GM18907 (cell line): ENCODE data around the gene TNFRSF13B.

ENCODE experiments used
- ATAC-seq: cut with Tn5 transposase; IDR thresholded peaks from one replicate; pipeline ENCODE4 v1.9.1; 2021; ENCODE audit warnings: mild to moderate bottlenecking, moderate library complexity; ENCODE audit not compliant: unreplicated experiment

Gene TNFRSF13B

DNA sequence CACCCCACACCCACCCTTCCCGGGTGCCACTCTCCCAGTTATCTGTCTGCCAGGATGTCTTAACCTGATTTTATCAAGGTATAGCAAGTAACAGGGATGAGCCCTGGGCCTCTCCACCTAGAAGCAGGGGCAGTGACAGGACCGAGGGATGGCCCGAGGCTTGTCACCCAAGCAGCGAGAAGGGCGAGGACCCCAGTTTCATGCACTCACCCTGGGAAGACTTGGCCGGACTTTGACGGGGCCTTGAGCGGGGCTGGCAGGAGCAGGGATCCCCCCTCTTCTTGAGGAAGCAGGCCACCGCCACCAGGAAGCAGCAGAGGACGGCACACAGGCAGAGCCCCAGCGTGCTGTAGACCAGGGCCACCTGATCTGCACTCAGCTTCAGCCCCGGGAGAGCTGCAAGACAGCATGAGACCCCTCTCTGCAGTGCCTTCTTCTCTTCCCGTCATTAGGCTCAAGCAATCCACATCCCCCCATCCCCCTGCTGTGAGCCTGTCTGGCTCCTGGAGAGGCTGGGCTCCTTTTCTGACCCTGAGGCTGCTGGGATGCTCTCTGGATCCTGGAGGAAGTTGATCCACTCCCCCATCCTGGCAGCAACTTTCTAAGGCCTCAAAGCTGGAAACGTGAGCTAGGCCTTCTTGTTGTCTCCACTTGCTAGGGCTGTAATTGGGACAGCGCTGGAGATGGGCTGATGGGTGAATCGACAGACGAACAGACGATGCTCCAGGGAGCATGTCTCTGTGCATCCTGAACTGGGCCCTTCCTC is 31.6 kb downstream of the TNFRSF13B start:
- ATAC-seq, result no peak

DNA sequence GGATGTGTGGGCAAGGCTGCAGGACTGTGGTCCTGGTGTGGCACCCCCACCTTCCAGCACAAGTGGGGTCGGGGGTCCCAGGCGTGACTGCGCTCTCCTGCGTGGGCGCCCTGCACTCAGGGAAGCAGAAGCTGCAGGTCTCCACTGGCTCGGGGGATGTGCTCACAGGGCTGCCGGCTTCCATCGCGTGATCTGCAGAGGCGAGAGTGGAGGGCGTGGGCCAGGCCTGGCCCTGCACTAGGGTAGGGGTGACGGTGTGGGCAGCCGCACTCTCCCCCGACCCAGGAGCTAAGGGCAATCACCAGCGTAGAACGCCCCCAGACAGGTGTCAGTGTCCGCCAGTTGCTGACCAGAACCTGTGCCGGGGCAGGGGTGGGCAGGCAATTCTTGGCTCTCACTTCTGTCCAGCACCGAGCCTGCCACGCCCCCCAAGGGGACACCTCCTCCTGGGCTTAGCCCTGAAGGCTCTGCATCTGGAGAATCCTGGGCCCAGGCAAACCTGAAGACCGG is 32.3 kb downstream of the TNFRSF13B start:
- no peak for ATAC-seq

DNA sequence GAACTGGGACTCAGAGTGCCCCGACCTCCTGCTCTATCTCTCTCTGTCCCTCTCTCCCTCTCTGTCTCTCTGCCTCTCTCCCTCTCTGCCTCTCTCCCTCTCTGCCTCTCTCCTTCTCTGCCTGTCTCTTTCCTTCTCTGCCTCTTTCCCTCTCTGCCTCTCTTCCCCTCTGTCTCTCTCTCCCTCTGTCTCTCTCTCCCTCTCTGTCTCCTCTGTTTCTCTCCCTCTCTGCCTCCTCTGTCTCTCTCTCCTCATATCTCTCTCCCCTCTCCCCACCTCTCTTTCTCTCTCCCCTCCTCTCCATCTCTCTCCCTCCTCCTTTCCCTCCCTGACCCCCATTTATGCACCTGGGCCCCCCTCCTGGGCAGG is 32.7 kb downstream of the TNFRSF13B start:
- no peak for ATAC-seq

DNA sequence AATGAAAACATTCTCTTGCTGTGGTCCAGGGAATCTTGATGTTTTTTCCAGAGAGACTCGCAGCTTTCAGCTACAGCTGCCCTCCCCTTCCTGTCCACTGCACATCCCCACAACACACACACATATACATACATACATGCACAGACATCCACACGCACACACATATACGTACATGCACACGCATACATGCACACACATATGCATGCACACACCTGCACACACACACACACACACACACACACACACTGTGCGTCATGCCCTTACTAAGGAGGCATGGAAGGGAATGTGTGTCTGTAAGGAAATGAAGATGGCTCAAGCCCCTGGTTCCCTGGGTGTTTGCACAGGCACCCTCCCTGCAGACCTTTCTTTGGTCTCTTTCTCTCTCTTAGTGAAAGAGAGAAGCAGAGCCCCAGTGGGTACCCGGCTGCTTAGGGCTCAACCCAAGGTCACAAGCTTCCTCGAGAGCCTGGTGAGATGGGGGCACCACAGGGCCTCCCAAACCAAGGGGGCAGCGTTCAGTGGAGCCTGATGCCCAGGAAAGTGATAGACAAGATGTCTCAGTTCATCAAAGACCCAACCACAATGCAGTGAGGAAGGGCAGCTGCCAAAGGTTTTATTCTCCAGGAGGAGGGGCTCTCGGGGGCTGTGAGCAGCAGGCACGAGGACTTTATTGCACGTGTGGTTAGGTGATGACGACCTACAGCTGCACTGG is 33.3 kb downstream of the TNFRSF13B start:
- no peak for ATAC-seq

DNA sequence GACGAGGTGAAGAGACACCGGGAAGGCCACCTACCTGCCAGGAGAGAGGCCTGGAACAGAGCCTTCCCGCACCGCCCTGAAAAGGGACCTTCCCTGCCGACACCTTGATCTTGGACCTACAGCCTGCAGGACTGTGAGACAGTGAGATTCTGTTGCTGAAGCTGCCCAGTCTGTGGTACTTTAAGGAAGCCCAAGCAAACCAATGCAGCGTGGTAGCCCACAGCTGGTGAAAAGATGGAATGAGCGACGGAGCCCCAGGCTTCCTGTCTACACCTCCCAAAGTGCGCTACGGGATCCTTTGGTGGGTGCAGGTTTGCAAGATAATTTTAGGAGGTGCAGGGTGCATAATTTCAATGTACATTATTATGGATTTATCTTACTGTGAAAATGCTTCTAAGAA is 33.9 kb downstream of the TNFRSF13B start:
- no peak for ATAC-seq

DNA sequence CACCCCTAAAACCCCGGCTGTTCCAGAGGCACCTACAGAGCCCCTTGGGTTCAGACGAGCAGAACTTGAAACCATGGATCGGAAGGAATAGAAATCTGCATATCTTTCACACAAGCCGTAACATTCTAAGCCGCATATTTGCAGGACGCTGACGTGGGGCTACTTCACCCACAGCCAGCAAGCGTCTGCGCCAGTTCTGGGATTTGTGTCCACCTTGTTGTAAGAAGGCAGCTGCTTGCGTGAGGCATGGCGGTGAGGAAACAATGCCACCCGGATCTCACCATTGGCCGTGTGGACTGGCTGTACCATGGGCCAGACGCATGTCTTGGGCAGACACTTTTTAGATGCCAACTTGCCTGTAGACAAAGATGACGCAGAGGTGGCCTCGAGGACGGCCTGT is 34.5 kb downstream of the TNFRSF13B start:
- ATAC-seq, result no peak

DNA sequence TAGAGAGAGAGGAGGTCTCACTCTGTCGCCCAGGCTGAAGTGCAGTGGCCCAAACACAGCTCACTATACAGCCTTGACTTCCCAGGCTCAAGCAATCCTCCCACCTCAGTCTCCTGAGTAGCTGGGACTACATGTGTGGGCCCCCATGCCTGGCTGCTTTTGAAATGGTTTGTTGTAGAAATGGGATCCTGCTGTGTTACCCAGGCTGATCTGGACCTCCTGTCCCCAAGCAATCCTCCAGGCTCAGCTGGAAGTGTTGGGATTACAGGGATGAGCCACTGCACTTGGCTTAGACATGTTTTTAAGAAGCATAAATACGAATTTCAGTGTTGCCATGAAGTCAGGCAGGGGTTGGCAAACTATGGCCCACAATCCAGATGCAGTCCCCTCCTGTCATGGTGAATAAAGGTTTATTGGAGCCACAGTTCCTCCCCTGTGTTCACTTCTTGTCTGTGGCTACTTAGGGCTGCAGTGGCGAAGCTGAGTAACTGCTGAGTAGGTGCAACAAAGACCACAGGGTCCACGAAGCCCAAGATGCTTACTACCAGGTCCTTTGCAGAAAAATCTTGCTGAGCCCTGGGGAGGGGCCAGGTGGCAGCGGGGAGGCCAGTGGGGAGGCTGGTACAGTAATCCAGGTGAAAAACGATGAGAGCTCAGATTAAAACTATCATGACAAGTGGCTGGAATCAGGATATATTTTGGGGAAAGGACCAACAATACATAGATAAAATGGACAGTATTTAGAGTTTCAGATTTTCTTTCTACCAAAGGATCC is 35.2 kb downstream of the TNFRSF13B start:
- no peak for ATAC-seq

DNA sequence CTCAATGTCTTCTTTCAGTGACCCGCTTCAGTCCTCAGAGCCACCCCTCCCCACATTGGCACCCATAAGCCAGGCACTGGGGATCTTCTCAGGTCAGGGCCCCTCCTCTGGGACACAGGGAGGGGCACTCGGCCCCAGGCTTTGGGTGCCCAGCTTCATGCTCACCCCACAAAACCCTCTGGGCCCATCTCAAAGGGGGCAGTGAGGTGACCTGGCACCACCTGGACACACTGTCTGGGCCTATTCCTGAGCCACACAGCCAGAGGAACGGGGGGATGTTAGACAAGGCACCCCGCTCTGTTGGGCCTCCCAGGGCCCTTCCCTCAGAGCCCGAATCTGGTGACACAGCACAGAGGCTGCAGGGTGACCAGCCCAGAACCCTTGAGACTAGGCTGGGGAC is 36.1 kb downstream of the TNFRSF13B start:
- no peak for ATAC-seq

DNA sequence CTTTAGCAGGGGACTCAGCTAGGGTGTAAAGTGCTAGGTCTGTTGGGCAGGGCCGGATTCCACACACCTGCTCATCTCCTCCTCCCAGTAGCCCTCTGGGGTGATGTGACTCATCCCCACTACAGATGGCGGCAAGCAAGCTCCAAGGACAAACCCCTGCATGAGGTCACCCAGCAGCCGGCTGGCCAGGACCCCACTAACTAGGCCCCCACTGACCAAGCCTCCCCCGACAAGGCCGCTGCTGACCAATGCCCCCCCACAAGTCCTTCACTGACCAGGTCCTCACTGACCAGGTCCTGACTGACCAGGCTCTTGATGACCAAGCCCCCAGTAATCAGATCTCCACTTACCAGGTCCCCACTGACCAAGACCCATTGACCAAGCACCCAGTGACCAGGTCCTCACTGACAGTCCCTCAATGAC is 36.7 kb downstream of the TNFRSF13B start:
- no peak for ATAC-seq

DNA sequence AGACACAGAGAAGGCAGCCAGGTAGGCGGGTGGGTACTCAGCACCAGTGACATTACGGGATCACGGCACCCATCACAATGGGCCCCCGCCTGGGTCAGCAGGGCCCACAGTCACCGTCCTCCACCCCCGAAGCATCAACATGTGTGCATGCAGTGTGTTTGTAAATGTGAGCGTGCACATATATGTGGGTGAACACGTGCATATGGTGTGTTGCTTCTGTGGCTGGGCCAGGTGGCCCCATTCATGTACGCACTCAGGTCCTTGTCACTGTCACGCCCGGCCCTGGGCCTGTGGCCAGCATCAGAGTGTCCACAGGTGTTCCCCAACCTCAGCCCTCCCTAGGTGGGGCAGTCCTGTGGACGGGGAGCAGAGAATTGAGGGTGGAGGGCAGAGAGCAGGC is 37.1 kb downstream of the TNFRSF13B start:
- no peak for ATAC-seq

DNA sequence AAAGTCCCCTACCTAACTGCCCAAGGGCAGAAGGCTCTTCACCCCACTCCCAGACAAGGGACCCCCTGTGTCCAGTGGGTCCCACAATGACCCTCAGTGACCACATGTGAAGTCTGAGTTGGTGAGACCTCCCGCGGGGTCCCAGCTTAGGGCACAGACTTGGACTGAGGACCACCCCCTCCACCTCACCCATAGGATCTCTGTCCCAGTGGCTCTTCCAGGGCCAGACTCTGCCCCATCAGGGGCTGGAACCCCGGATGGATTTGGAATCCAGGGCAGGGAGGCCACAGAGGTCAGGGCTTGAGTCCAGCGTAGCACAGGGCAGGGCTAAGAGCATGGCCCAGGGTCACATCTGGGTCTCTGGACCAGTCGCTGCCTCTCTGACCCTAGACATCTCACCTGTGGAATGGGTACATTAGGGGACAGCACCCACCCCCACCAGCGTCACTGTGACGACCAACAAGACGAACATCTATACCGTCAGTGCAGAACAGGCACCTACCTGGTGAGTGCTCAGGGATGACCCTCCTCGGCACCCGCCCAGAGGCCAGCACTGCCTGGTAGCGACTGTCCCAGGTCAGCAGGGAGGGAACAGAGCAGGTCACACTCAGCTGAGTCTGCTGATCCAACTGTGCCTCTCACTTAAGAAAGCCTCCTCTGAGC is 37.7 kb downstream of the TNFRSF13B start:
- no peak for ATAC-seq

DNA sequence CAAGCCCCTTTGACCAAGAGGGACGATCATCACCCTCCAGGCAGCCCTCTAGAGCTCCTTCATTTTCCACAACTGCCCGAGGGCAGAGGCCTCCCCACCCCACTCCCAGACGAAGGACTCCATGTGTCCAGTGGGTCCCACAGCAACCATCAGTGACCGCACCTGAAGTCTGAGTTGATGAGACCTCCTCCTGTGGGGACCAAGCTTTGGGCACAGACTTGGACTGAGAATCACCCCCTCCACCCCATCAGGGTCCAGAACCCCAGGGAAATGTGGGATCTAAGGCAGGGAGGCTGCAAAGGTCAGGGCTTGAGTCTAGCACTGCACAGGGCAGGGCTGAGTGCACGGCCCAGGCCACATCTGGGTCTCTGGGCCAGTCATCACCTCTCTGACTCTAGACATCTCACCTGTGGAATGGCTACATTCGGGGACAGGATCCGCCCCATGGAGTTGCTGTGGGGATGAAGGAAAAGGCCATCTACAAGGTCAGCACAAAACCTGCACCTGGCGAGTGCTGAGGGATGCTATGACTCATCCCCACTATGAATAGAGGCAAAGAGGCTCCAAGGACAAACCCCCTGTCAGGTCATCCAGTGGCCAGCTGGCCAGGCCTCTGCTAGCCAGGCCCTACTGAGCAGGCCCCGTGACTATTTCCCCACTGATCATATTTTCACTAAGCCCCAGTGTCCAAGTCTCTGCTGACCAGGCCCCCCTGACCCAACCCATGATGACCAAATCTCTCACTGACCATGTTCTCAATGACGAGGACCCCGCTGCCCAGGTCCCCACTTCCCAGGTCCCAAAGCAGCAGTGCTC is 38.4 kb downstream of the TNFRSF13B start:
- no peak for ATAC-seq

DNA sequence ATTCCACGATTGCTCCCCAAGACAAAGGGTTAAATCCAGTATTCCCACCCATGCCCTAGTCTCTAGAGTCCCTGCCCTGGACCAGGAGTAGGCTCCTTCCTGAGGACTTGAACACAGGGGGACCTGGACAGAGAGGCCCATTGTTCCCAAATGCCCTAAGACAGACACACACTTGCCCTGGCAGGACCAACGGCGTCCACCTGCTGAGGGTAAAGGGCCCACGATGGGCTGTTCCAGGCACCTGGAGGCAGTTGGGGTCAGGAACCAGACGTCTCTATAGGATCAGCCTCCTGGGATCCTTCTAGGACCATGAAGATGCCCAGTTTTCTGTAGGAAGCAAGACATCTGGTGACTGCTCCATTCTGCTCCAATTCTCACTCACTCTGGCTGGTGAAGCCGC is 39.3 kb downstream of the TNFRSF13B start:
- no peak for ATAC-seq

DNA sequence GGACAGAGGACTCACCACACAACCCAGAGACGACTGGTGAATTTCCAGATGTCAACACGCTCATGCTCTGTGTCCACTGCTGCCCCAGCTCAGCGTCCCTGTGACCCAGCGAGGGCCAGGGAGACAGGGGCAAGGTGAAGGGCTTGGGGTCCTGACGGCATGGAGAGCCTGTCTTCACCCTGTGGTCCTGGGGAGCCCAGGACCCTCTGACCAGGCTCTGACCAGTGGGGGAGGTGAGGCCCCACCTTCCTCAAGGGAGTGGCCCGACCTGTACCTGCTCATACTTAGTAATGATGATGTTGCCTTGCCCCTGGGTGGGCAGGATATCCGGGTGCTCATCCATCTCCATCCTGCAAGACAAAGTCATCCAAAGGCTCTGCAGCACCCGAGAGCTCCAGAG is 39.8 kb downstream of the TNFRSF13B start:
- ATAC-seq, result no peak

DNA sequence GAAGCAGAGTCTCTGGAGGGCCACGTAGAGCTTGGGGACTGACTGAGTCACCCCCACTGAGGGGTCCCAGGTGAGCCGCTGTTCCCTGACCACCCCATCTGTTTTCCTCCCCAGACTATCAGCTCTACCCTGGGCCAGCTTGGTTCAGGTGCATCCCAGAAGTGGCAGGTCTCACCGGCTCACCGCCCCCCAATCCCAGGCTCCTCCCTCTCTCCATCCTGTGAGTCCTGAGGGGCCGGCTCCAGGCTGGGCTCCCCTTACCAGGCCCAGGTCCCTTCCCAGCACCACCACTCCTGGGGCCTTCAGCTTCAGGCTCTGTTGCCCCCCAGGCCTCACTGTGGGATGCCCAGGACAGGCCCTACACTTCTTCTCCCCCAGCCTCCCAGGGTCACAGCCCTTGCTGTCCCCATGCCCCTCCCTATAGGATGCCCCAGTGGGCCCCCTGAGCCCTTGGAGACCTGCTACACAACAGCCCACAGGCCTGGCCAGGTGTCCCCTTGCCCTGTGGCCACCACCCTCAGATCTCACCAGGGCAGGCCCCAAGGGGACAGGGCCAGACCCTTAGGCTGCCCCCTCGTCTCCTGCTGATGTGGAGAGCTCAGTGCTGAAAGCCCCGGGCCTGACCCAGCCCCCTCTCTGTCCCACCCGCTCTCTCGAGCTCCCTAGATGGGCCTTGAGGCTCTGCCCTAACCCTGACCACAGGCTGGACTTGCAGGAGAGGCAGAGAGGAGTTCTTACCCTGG is 40.4 kb downstream of the TNFRSF13B start:
- ATAC-seq, result no peak

DNA sequence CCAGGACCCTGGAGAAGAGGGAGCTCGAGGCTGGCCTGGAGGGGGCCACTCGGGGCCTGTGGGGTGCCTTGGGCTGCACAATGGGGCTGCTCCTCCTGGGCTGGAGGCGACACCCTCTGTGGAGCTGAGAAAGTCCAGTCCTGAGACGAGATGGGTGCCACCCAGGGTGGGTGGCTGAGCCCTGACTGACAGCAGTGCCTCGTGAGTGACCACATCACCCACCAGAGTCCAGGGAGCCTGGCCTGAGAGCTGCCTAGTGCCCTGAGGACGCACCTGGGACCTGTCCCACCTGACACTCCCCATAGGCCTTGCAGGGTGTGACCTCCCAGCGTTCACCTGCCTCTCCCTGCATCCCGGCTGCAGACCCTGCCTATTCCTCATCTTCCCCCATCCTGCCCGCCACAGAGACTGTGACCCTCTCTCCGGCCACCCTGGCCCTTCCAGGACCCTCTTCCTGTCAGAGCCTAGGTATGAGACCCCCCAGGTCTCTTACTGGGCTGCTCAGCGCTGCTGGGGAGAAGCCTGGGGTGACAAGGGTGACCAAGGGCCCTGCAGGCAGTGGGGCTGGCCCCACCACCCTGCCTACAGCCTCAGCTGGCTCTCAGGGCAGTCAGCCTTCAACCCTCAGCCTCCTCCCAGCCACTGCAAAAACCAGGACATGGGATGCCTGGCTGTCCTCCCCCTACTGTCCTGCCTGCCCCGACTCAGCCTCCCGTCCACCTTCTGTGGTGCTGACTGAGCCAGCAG is 41.2 kb downstream of the TNFRSF13B start:
- ATAC-seq, result no peak

DNA sequence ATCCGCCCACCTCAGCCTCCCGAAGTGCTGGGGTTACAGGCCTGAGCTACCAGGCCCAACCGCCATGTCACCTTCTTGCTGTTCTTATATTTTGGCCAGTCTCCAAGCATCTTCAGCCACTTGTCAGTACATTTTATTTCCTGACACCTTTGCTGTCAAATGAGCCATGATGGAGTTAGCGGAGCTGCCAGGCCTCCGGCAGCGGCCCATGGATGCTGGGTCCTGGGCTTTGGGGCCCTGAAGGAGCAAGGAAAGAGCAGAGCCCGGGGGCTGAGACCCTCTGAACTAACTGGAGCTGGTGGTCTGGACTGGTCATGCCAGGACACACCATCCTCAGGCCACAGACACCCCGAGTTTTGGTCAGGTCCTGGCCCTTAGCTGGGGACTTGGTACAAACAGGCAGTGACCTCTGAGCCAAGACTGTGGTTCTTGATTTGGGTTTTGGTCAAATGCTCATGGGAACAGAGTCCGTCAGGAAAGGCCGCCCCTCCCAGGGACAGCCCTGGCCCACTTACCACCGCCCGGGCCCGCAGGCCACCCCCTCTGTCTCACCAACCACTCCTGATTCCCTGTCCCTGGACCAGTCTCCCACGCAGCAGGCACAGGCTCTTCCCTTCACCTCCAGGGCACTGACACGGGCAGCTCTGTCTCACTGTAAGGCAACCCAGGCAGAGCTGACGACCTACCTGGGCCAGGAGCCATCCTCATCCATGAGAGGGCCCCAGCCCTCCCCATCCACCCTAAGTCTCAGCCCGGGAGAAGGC is 42.0 kb downstream of the TNFRSF13B start:
- no peak for ATAC-seq

DNA sequence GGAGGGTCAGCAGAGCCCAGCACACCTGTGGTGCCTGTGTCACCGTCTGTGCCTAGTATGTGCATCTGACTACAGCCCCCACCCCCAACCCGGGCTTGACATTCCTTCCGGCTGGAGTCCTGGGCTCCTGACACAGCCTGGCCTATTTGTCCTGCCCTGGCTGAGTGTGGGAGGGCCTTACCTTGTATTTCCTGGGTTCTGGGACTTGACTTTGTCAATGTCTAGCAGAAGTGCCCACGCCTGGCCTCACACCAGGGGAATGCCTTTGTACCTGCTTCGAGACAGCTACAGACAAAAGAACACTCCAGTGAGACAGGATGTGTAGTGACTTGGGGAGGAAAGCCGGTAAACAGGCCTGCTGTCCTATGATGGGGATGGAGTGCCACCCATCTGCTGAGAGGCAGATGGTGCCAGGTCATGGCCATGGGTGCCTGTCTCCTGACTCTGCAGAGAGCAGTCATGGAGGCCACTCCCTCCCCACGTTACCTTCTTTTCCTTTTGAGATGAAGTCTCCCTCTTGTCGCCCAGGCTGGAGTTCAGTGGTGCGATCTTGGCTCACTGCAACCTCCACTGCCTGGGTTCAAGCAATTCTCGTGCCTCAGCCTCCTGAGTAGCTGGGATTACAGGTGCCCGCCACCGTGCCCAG is 42.8 kb downstream of the TNFRSF13B start:
- no peak for ATAC-seq
